ENCODE measurements around the gene LRRC73. TPM values are rescaled to one million over a fixed set of nuclear protein-coding genes. Genes with fewer than 3 reads are reported as not detected.

The LRRC73 gene
- total and polyA plus RNA-seq, 2 of the 8 experiments (the other 6 are each of a cell fraction or from before 2014, with no cell fraction given), result 0.24 to 0.26 TPM

DNA sequence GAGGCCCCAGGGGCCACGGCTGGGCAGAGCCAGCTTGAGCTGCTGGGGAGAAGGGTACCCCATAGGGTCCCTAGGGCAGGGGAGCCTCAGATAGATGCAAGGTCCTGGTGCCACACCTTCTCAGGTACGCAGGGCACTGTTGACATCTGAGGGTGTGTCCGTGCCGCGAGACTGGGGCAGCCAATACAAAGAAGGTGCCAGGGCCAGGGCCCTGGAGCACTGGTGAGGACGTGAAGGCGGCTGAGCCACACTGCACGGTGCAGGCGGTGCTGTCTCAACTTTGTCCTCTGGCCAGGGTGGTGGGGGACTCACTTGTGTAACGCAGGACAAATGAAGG, 649 bp upstream of the LRRC73 start (continued):
- TF ChIP-seq, protein P1, sequence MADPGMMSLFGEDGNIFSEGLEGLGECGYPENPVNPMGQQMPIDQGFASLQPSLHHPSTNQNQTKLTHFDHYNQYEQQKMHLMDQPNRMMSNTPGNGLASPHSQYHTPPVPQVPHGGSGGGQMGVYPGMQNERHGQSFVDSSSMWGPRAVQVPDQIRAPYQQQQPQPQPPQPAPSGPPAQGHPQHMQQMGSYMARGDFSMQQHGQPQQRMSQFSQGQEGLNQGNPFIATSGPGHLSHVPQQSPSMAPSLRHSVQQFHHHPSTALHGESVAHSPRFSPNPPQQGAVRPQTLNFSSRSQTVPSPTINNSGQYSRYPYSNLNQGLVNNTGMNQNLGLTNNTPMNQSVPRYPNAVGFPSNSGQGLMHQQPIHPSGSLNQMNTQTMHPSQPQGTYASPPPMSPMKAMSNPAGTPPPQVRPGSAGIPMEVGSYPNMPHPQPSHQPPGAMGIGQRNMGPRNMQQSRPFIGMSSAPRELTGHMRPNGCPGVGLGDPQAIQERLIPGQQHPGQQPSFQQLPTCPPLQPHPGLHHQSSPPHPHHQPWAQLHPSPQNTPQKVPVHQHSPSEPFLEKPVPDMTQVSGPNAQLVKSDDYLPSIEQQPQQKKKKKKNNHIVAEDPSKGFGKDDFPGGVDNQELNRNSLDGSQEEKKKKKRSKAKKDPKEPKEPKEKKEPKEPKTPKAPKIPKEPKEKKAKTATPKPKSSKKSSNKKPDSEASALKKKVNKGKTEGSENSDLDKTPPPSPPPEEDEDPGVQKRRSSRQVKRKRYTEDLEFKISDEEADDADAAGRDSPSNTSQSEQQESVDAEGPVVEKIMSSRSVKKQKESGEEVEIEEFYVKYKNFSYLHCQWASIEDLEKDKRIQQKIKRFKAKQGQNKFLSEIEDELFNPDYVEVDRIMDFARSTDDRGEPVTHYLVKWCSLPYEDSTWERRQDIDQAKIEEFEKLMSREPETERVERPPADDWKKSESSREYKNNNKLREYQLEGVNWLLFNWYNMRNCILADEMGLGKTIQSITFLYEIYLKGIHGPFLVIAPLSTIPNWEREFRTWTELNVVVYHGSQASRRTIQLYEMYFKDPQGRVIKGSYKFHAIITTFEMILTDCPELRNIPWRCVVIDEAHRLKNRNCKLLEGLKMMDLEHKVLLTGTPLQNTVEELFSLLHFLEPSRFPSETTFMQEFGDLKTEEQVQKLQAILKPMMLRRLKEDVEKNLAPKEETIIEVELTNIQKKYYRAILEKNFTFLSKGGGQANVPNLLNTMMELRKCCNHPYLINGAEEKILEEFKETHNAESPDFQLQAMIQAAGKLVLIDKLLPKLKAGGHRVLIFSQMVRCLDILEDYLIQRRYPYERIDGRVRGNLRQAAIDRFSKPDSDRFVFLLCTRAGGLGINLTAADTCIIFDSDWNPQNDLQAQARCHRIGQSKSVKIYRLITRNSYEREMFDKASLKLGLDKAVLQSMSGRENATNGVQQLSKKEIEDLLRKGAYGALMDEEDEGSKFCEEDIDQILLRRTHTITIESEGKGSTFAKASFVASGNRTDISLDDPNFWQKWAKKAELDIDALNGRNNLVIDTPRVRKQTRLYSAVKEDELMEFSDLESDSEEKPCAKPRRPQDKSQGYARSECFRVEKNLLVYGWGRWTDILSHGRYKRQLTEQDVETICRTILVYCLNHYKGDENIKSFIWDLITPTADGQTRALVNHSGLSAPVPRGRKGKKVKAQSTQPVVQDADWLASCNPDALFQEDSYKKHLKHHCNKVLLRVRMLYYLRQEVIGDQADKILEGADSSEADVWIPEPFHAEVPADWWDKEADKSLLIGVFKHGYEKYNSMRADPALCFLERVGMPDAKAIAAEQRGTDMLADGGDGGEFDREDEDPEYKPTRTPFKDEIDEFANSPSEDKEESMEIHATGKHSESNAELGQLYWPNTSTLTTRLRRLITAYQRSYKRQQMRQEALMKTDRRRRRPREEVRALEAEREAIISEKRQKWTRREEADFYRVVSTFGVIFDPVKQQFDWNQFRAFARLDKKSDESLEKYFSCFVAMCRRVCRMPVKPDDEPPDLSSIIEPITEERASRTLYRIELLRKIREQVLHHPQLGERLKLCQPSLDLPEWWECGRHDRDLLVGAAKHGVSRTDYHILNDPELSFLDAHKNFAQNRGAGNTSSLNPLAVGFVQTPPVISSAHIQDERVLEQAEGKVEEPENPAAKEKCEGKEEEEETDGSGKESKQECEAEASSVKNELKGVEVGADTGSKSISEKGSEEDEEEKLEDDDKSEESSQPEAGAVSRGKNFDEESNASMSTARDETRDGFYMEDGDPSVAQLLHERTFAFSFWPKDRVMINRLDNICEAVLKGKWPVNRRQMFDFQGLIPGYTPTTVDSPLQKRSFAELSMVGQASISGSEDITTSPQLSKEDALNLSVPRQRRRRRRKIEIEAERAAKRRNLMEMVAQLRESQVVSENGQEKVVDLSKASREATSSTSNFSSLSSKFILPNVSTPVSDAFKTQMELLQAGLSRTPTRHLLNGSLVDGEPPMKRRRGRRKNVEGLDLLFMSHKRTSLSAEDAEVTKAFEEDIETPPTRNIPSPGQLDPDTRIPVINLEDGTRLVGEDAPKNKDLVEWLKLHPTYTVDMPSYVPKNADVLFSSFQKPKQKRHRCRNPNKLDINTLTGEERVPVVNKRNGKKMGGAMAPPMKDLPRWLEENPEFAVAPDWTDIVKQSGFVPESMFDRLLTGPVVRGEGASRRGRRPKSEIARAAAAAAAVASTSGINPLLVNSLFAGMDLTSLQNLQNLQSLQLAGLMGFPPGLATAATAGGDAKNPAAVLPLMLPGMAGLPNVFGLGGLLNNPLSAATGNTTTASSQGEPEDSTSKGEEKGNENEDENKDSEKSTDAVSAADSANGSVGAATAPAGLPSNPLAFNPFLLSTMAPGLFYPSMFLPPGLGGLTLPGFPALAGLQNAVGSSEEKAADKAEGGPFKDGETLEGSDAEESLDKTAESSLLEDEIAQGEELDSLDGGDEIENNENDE (IDR thresholded peaks at IDR 0.05; ENCODE audit: insufficient replicate concordance, low read length), result no peak
- TF ChIP-seq, protein P2, sequence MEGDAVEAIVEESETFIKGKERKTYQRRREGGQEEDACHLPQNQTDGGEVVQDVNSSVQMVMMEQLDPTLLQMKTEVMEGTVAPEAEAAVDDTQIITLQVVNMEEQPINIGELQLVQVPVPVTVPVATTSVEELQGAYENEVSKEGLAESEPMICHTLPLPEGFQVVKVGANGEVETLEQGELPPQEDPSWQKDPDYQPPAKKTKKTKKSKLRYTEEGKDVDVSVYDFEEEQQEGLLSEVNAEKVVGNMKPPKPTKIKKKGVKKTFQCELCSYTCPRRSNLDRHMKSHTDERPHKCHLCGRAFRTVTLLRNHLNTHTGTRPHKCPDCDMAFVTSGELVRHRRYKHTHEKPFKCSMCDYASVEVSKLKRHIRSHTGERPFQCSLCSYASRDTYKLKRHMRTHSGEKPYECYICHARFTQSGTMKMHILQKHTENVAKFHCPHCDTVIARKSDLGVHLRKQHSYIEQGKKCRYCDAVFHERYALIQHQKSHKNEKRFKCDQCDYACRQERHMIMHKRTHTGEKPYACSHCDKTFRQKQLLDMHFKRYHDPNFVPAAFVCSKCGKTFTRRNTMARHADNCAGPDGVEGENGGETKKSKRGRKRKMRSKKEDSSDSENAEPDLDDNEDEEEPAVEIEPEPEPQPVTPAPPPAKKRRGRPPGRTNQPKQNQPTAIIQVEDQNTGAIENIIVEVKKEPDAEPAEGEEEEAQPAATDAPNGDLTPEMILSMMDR (IDR thresholded peaks at IDR 0.05; ENCODE audit: control extremely low read depth in 1 of 3, insufficient read depth in 1 of 3, low read depth in 1 of 3, low read length in 3 of 3), result no peak
- no peak for TF ChIP-seq TAF7 (optimal IDR thresholded peaks at IDR 0.05; ENCODE audit: borderline replicate concordance, low read depth, low read length)
- no peak for TF ChIP-seq POU5F1 (IDR thresholded peaks at IDR 0.05; ENCODE audit: low read depth, low read length)
